ENCODE measurements around the gene TMEM125.
A peak's percentile ranks its signal among the peaks of the same experiment; 100 is the strongest.

TMEM125 gene

DNA sequence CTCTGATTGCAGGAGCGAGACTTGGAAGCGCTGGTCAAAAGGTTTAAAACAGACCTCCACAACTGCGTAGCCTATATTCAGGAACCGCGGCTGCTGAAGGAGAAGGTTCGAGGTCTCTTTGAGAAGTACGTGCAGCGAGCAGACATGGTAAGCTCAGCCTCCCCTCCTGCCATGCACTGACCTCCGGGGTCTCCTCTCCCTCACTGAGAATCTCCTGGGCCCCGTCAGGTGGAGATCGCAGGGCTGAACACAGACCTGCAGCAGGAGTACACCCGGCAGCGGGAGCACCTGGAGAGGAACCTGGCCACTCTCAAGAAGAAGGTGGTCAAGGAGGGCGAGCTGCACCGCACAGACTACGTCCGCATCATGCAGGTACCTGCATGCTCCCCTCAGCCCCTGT is 35.5 kb upstream of the TMEM125 start:
- Mint-ChIP-seq H3K4me1 (peaks cover 11% of the 10 kb centered on the region), H3K4me3 (no peak overlapping the region), H3K27ac (no peak overlapping the region), H3K9me3 (no peaks in the 10 kb centered on the region), H3K36me3 (ENCODE audit: low read depth) (no peaks in the 10 kb centered on the region), H3K27me3 (ENCODE audit: low read depth) (peaks cover 12% of the 10 kb centered on the region)
- TF ChIP-seq CTCF (IDR thresholded peaks at IDR 0.05; ENCODE audit: unreplicated experiment in 3 of 3) = no peak

GRCh38 chr1:43235040-43235439 is 34.7 kb upstream of the TMEM125 start:
- Mint-ChIP-seq H3K4me1 (peaks cover 11% of the 10 kb centered on the region), H3K27me3 (ENCODE audit: low read depth) (peaks cover 12% of the 10 kb centered on the region), H3K4me3 (no peak overlapping the region), H3K9me3 (no peaks in the 10 kb centered on the region), H3K27ac (no peak overlapping the region), H3K36me3 (ENCODE audit: low read depth) (no peaks in the 10 kb centered on the region)
- no peak for TF ChIP-seq CTCF (IDR thresholded peaks at IDR 0.05; ENCODE audit: unreplicated experiment in 3 of 3)

GRCh38 chr1:43235451-43236121 is 34.2 kb upstream of the TMEM125 start:
- H3K27me3 Mint-ChIP-seq (ENCODE audit: low read depth) = peaks cover 12% of the 10 kb centered on the region
- no peaks in the 10 kb centered on the region for H3K36me3 Mint-ChIP-seq (ENCODE audit: low read depth)
- H3K4me1 Mint-ChIP-seq = peaks cover 11% of the 10 kb centered on the region
- H3K27ac Mint-ChIP-seq = no peak overlapping the region
- no peaks in the 10 kb centered on the region for H3K9me3 Mint-ChIP-seq
- H3K4me3 Mint-ChIP-seq = no peak overlapping the region
- no peak for TF ChIP-seq CTCF (IDR thresholded peaks at IDR 0.05; ENCODE audit: unreplicated experiment in 3 of 3)

DNA sequence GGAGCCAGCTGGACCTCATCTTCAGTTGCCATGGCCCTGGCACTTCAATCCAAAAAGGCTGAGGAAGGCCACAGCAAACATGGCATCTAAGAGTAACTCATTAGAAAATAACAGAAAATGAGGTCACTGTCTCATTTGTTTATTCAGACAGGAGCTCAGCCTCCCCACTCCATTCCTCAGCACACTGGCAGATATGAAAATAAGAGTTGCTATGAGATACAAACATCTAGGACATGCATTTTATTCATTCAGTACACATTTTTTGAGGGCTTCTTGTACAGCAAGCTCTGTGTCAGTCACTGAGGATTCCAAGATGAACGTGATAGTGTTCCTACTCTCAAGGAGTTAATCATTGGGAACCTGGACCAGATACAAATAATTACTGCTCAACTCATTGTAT is 32.7 kb upstream of the TMEM125 start:
- no peaks in the 10 kb centered on the region for H3K9me3 Mint-ChIP-seq
- H3K4me1 Mint-ChIP-seq = peaks cover 8% of the 10 kb centered on the region
- no peaks in the 10 kb centered on the region for H3K36me3 Mint-ChIP-seq (ENCODE audit: low read depth)
- H3K27me3 Mint-ChIP-seq (ENCODE audit: low read depth) = peaks cover 12% of the 10 kb centered on the region
- no peak for TF ChIP-seq CTCF (IDR thresholded peaks at IDR 0.05; ENCODE audit: unreplicated experiment in 3 of 3)
- no peak overlapping the region for H3K27ac Mint-ChIP-seq
- no peak overlapping the region for H3K4me3 Mint-ChIP-seq

- peak; percentile 58 to 72 (median 66) for TF ChIP-seq CTCF (IDR thresholded peaks at IDR 0.05; ENCODE audit: unreplicated experiment in 3 of 3)
- H3K4me3 Mint-ChIP-seq = no peak overlapping the region
- H3K9me3 Mint-ChIP-seq = no peaks in the 10 kb centered on the region
- no peaks in the 10 kb centered on the region for H3K36me3 Mint-ChIP-seq (ENCODE audit: low read depth)
- peaks cover 12% of the 10 kb centered on the region for H3K27me3 Mint-ChIP-seq (ENCODE audit: low read depth)
- no peaks in the 10 kb centered on the region for H3K4me1 Mint-ChIP-seq
- H3K27ac Mint-ChIP-seq = no peak overlapping the region
Measured at GRCh38 chr1:43238085-43238484, 31.7 kb upstream of the TMEM125 start.

DNA sequence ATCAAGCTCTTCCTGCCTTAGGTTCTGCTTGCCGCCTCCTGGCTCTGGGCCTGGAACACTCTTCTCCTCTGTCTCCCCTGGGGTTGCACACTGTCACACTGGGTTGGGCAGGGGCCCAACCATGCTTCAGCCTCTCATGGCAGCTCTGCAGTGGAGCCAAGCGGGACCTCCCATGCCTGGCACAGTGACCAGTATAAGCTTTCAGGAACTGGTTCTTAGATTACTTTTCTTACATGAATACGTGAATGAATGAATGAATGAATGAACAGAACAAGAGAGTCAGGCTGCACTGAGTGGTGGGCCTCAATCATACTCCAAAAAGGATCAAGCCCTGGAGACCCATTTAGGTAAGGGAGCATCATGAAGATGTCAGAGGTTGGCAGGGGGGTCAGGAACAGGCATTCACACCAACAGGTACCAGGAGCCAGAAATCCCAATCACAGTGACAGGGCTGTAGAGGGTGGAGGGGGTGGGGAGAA is 30.8 kb upstream of the TMEM125 start:
- no peak overlapping the region for H3K27ac Mint-ChIP-seq
- peaks cover 12% of the 10 kb centered on the region for H3K27me3 Mint-ChIP-seq (ENCODE audit: low read depth)
- no peaks in the 10 kb centered on the region for H3K4me1 Mint-ChIP-seq
- H3K36me3 Mint-ChIP-seq (ENCODE audit: low read depth) = no peaks in the 10 kb centered on the region
- no peak overlapping the region for H3K4me3 Mint-ChIP-seq
- TF ChIP-seq CTCF (IDR thresholded peaks at IDR 0.05; ENCODE audit: unreplicated experiment in 3 of 3) = no peak
- no peaks in the 10 kb centered on the region for H3K9me3 Mint-ChIP-seq

Data from nephron (organoid).